ENCODE measurements around the gene PMEPA1. TPM values are rescaled to one million over a fixed set of nuclear protein-coding genes. Genes with fewer than 3 reads are reported as not detected.

The PMEPA1 gene
- total RNA-seq, 4 donors from 2014 or later: 9.6 to 47.5 (median 18.9) TPM

DNA sequence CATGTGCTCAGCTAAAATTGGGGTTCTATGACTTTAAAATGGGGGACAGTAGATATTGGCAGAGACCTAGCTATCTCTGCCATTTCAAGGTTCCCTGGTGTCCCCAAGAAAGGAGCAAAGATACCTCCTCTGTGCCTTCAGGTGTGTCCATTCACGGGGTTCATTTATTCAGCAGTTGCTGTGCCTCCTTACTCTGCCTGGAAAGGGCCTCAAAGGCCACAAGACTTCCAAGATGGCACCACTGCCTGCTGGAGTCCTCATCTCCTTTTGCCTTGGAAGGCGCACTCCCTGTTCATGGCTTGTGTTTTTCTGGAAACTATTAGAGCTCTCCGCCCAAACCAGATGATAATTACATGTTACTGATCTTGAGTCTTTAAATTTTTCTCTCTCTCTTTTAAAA is 85.7 kb downstream of the PMEPA1 start:
- Histone ChIP-seq H3K27ac (no peak overlapping the region), H3K4me3 (no peak overlapping the region), H3K4me1 (peaks cover 0 to 24% (median 11%) of the 10 kb centered on the region in 3 donors), H3K36me3 (no peaks in the 10 kb centered on the region), H3K9me3 (peaks cover 0 to 6% (median 0%) of the 10 kb centered on the region in 3 donors), H3K27me3 (peaks cover 20% of the 10 kb centered on the region)
- 89 to 90% methylated on average over 2 to 3 of the region's 3 CpGs for WGBS, 2 donors (ENCODE audit: low coverage in 1 of 2)
- TF ChIP-seq, protein P1, sequence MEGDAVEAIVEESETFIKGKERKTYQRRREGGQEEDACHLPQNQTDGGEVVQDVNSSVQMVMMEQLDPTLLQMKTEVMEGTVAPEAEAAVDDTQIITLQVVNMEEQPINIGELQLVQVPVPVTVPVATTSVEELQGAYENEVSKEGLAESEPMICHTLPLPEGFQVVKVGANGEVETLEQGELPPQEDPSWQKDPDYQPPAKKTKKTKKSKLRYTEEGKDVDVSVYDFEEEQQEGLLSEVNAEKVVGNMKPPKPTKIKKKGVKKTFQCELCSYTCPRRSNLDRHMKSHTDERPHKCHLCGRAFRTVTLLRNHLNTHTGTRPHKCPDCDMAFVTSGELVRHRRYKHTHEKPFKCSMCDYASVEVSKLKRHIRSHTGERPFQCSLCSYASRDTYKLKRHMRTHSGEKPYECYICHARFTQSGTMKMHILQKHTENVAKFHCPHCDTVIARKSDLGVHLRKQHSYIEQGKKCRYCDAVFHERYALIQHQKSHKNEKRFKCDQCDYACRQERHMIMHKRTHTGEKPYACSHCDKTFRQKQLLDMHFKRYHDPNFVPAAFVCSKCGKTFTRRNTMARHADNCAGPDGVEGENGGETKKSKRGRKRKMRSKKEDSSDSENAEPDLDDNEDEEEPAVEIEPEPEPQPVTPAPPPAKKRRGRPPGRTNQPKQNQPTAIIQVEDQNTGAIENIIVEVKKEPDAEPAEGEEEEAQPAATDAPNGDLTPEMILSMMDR (IDR thresholded peaks at IDR 0.05): no peak
- TF ChIP-seq POLR2AphosphoS5 (IDR thresholded peaks at IDR 0.05) (no peak), EP300 (IDR thresholded peaks at IDR 0.05) (no peak), POLR2A (IDR thresholded peaks at IDR 0.05) (no peak)
- ATAC-seq: no peak

DNA sequence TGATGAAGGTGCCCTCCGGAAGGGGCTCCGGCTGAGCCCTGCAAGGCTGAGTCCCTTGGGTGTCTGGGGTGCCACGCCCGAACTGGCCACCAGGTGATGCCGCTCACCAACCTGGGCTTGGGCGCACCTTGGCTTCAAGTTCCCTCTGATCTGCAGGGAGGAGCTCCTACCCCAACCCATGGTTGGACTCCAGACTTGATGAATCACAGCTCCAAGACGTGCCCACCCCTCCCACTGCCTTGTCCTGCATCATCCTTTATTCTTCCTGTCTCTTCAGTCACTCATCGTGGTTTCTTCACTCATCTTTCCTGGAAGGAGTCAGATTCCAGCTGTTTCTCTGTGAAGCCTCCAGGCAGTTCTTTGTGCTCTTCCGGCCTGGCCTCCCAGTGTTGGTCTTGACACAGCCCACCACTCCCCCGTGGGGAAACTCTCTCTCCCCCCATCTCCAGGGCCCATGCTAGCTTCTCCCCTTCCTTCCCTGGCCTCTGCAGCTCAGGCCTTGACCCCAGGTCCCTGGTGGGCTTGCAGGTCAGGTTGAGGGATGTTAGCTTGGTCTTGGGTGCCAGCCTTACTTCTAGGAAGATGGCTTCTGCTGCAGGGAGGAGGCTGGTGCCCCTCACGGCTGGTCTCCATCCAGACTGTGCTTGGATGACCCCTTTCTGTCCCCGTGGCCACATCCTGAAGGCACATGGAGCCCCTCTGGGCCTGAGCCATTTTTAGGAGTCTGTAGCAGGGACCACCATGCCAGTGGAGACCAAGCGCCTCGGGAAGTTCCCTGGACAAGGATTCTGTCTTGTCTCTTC is 87.0 kb downstream of the PMEPA1 start:
- Histone ChIP-seq H3K9me3 (peaks cover 0 to 6% (median 0%) of the 10 kb centered on the region in 3 donors), H3K27ac (no peak overlapping the region), H3K27me3 (peaks cover 20% of the 10 kb centered on the region), H3K4me3 (no peak overlapping the region), H3K36me3 (no peaks in the 10 kb centered on the region), H3K4me1 (peaks cover 0 to 11% (median 6%) of the 10 kb centered on the region in 3 donors)
- WGBS, 2 donors (ENCODE audit: low coverage in 1 of 2): 48 to 53% methylated on average over 2 to 7 of the region's 14 CpGs
- ATAC-seq: no peak
- TF ChIP-seq, protein P1 (IDR thresholded peaks at IDR 0.05): peak in 3 of 4 experiments; percentile 44 to 71 (median 55)
- no peak for TF ChIP-seq EP300 (IDR thresholded peaks at IDR 0.05)
- TF ChIP-seq POLR2AphosphoS5 (IDR thresholded peaks at IDR 0.05): no peak

DNA sequence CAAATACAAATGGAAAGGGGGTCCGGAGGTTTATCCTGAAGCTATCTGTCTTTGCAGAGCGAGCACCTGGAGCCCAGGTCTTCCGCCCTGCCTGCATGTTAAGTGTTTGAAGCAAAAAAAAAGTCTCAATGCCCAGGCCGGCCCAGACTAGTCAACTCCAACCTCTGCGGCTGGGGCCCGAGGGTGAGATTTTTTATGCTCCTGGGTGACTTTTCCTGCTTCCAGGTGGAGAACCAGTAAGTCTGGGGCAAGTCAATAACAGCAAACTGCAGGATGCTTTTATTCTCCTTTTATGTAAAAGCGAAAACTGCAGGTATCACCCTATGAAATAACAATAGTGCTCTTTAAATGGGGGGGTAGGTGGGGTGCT is 87.6 kb downstream of the PMEPA1 start:
- H3K36me3 ChIP-seq: no peaks in the 10 kb centered on the region
- ATAC-seq: no peak
- no peak overlapping the region for H3K27ac ChIP-seq
- 80% methylated on average over 3 of the region's 7 CpGs; no CpG with 5 or more reads in 1 of the 2 donors for WGBS, 2 donors (ENCODE audit: low coverage in 1 of 2)
- peaks cover 0 to 5% (median under 1%) of the 10 kb centered on the region in 3 donors for H3K4me1 ChIP-seq
- TF ChIP-seq, protein P1 (IDR thresholded peaks at IDR 0.05): no peak
- TF ChIP-seq POLR2AphosphoS5 (IDR thresholded peaks at IDR 0.05): no peak
- TF ChIP-seq EP300 (IDR thresholded peaks at IDR 0.05): no peak
- no peak for TF ChIP-seq POLR2A (IDR thresholded peaks at IDR 0.05)
- H3K9me3 ChIP-seq: peaks cover 0 to 6% (median 0%) of the 10 kb centered on the region in 3 donors
- H3K4me3 ChIP-seq: no peak overlapping the region
- H3K27me3 ChIP-seq: peaks cover 23% of the 10 kb centered on the region

DNA sequence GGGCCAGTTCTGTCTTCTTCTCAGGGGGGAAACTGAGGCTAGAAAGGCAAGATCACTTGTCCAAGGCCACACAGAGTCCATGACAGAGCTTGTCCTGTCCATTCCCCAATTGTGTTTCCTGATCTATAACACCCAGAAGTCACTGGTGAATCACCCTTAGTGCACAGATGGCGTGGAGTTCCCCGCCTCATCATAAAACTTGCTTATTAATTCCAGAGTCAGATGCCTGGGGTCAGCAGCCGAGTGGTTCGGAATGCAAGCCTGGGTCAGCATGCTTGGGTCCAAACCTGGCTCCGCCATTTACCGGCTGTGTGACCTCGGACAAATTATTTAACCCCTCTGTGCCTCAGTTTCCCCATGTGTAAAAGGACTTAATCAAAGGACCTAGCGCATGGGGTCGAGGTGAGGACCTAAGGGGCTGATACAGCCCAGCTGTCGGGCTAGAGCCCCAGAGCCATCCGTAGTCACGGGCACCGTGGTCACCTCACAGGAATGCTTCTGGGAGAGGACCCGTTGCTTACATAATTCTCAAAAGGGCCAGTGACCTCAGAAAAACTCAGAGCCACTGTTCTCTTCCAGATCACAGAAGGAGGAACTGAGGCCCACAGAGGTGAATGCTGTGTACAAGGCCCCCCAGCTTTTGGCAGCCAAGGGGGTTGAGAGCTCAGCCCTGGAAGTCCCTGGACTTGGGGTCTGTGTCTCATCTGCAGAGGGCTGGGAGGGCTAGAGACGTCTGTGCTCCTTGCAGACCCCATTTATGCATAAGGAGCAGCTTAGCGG is 88.2 kb downstream of the PMEPA1 start:
- no peak for TF ChIP-seq POLR2A (IDR thresholded peaks at IDR 0.05)
- TF ChIP-seq EP300 (IDR thresholded peaks at IDR 0.05): no peak
- TF ChIP-seq, protein P1 (IDR thresholded peaks at IDR 0.05): no peak
- no peak for TF ChIP-seq POLR2AphosphoS5 (IDR thresholded peaks at IDR 0.05)
- ATAC-seq: no peak

More for the DNA sequence above, 88.2 kb downstream of the PMEPA1 start:
- H3K36me3 ChIP-seq: no peaks in the 10 kb centered on the region
- H3K4me1 ChIP-seq: no peaks in the 10 kb centered on the region
- H3K27me3 ChIP-seq: peaks cover 27% of the 10 kb centered on the region
- WGBS, 2 donors (ENCODE audit: low coverage in 1 of 2): 83% methylated on average over 13 of the region's 16 CpGs; no CpG with 5 or more reads in 1 of the 2 donors
- no peak overlapping the region for H3K27ac ChIP-seq
- no peak overlapping the region for H3K4me3 ChIP-seq
- peaks cover 0 to 6% (median 0%) of the 10 kb centered on the region in 3 donors for H3K9me3 ChIP-seq
